Measurements from ENCODE around the gene RANBP9. TPM values are rescaled to one million over a fixed set of nuclear protein-coding genes. Genes with fewer than 3 reads are reported as not detected.

RANBP9 gene
- total and polyA plus RNA-seq, 9 of the 15 experiments (the other 6 are each of a cell fraction or from before 2014, with no cell fraction given), result 27.5 to 130 (median 61.5) TPM

GRCh38 chr6:13574149-13574570 lies 137.5 kb downstream of the RANBP9 start:
- Histone ChIP-seq H3K4me1 (replicated peaks in 1 of 2; ENCODE audit: control insufficient read depth in 2 of 2, insufficient read depth in 2 of 2, low read length in 2 of 2) (peaks cover 17 to 20% of the 10 kb centered on the region in 2 experiments), H3K27ac (ENCODE audit: extremely low read depth, low read depth, low read length) (peak overlapping the region; percentile 87), H3K36me3 (ENCODE audit: control insufficient read depth, insufficient read depth, low read length) (no peaks in the 10 kb centered on the region), H2AFZ (ENCODE audit: low read depth, low read length) (peak overlapping the region; percentile 97), H3K4me3 (peak overlapping the region; percentile 56), H3K27me3 (ENCODE audit: control insufficient read depth in 2 of 2, insufficient read depth in 2 of 2, low read length in 2 of 2) (no peaks in the 10 kb centered on the region; a peak in 1 of 5 replicates), H3K4me2 (ENCODE audit: insufficient read depth, low read length) (peak overlapping the region; percentile 90), H4K20me1 (replicated peaks; ENCODE audit: control insufficient read depth, insufficient read depth, low read length) (no peaks in the 10 kb centered on the region), H3K9me3 (replicated peaks; ENCODE audit: control insufficient read depth, insufficient read depth, low read depth, low read length) (peaks cover 4% of the 10 kb centered on the region), H3K9ac (ENCODE audit: insufficient read depth in 1 of 2, low read depth in 2 of 2, low read length in 2 of 2) (peak overlapping the region; percentile 83 to 90), H3K79me2 (ENCODE audit: control insufficient read depth, insufficient read depth, low read length) (peaks cover 19% of the 10 kb centered on the region), H3K9me1 (ENCODE audit: control insufficient read depth, insufficient read depth, low read length) (no peaks in the 10 kb centered on the region)
- in situ Hi-C loops (cut with MboI), result no loop called here
- ChIA-PET POLR2A (interaction anchor here (0.5 to 1.9 kb wide), 15 partner anchors 11 to 492 kb away, joined by 3 to 16 read pairs (median 3); partner anchors contain the start of gene NOL7), CTCF (ENCODE audit: low intra/inter-chr PET ratio) (no interaction called here)
- ATAC-seq, result peak; percentile 90
- FAIRE-seq, result peak; percentile 71
- no TSS peak for BruUV-seq (replicated peaks)
- intact Hi-C loops (cut with micrococcal nuclease), result loop anchor here (1.0 to 10.0 kb wide), 6 partner anchors 41 to 501 kb away; partner anchors contain the start of gene NOL7
- DNase-seq (ENCODE audit: extremely low read depth in 1 of 4, low spot score in 3 of 4), result peak; percentile 97 to 99 (median 98)
- WGBS (ENCODE audit: insufficient coverage, low coverage, missing lambda C conversion rate), result 2% methylated on average over 37 of the region's 46 CpGs
- TF ChIP-seq YY1 (IDR thresholded peaks at IDR 0.05; ENCODE audit: borderline replicate concordance in 1 of 3, control insufficient read depth in 1 of 3, extremely low read depth in 1 of 3, insufficient read depth in 3 of 3, insufficient read length in 1 of 3, insufficient replicate concordance in 2 of 3, low read depth in 1 of 3, low read length in 2 of 3), result peak in 1 of 3 experiments; percentile 62
- no peak for TF ChIP-seq HDAC2 (IDR thresholded peaks at IDR 0.05)
- TF ChIP-seq, protein P1, sequence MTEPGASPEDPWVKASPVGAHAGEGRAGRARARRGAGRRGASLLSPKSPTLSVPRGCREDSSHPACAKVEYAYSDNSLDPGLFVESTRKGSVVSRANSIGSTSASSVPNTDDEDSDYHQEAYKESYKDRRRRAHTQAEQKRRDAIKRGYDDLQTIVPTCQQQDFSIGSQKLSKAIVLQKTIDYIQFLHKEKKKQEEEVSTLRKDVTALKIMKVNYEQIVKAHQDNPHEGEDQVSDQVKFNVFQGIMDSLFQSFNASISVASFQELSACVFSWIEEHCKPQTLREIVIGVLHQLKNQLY (CRISPR knock-in tag; conservative IDR thresholded peaks at IDR 0.05), result no peak
- peak; percentile 65 for TF ChIP-seq TAF1 (IDR thresholded peaks at IDR 0.05; ENCODE audit: control insufficient read depth, extremely low read depth, insufficient read depth, low read length, severe bottlenecking)
- TF ChIP-seq HOXB6 (CRISPR knock-in tag; IDR thresholded peaks at IDR 0.05; ENCODE audit: borderline replicate concordance), result no peak
- no peak for TF ChIP-seq NFYB (IDR thresholded peaks at IDR 0.05; ENCODE audit: extremely low read depth, insufficient read length)
- no peak for TF ChIP-seq PRMT5 (CRISPR knock-in tag; IDR thresholded peaks at IDR 0.05)
- peak; percentile 7 for TF ChIP-seq SMAD1 (IDR thresholded peaks at IDR 0.05; ENCODE audit: low read depth, low read length, partially characterized antibody)
- no peak for TF ChIP-seq ZBTB40 (IDR thresholded peaks at IDR 0.05)
- TF ChIP-seq ZBTB40 (CRISPR knock-in tag; IDR thresholded peaks at IDR 0.05), result no peak

Measured in K562 (cell line).